ENCODE data around the gene CNOT3.

The CNOT3 gene

DNA sequence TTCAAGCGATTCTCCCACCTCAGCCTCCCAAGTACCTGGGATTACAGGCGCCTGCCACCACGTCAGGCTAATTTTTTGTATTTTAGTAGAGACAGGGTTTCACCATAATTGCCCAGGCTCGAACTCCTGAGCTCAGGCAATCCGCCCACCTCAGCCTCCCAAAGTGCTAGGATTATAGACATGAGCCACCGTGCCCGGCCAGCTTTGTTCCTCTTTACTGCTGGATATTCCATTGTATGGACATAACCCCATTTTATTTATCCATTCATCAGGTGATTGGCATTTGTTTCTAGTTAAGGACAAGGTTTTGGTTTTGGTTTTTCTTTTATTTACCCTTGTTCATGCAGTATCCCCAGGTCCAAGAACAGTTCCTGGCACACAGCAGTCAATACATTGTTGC lies 59.0 kb downstream of the CNOT3 start:
- DNase-seq: no peak

GRCh38 chr19:54197121-54197520 lies 59.6 kb downstream of the CNOT3 start:
- no peak for DNase-seq

DNA sequence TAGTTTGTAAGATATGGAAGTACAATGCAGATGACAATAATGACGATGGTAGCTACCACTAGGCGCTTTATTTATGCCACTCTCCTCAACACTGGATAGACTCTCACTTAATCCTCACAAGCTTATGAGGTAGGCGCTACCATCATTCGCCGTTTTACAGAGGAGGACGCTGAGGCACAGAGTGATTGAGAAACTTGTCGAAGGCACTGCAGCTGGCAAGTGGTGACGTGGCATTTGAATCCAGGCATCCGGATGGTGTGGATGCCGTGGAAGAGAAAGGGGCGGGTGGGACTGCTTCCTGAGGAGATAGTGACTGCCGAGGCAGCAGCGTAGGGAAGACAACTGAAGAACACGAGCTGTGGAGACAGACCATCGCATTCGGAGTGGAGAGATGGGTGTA lies 61.8 kb downstream of the CNOT3 start:
- DNase-seq: no peak

- DNase-seq: no peak
Observed at GRCh38 chr19:54201172-54201701, 63.7 kb downstream of the CNOT3 start.

GRCh38 chr19:54201980-54202379 lies 64.4 kb downstream of the CNOT3 start:
- DNase-seq: no peak

GRCh38 chr19:54203151-54203611 lies 65.6 kb downstream of the CNOT3 start:
- no peak for DNase-seq

- no peak for DNase-seq
Observed at GRCh38 chr19:54204767-54205468, 67.4 kb downstream of the CNOT3 start.
